ENCODE data around the gene TMEM59.

DNA sequence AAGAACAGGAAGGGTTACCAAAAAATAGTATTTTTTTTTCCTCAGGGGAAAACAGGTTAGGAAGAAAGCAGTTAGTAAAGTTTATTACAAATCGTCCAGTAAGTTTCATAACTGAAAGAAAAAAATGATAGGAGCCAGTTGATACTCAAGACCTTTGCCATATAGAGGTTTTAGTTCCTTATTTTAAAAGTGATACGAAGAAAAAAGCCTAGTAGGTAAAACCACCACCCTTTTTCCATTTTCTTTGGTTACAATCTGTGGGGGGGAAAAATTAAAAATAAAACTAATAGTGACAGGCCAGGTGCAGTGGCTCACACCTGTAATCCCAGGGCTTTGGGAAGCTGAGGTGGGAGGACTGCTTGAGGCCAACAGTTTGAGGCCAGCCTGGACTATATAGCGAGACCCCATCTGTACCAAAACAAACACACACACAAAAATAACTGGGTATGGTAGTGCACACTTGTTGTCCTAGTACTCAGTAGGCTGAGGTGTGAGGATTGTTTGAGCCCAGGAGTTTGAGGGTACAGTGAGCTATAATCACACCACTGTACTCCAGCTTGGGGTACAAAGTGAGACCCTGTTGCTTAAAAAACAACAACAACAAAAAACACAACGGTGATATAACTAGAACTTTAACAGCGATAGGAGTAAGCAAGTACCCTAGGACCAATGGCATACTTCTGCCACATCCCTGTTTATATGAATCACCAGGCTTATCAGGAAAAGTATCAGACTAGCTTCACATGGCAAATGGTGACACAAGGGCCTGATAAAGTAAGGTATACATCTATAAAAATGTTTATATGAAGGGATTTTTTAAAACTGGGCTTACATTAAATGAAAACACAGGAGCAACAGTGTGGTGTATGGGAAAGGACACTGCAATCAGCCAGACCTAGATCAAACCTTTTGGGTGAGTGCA lies 5.4 kb downstream of the TMEM59 start:
- TF ChIP-seq YY1 (IDR thresholded peaks at IDR 0.05; ENCODE audit: extremely low read depth, insufficient replicate concordance, low read depth, low read length) (no peak), EZH2 (IDR thresholded peaks at IDR 0.05) (no peak), POLR2A (IDR thresholded peaks at IDR 0.05; ENCODE audit: borderline replicate concordance, extremely low read depth, insufficient read depth, insufficient read length) (no peak), EZH2phosphoT487 (IDR thresholded peaks at IDR 0.05; ENCODE audit: borderline replicate concordance) (no peak), JUND (IDR thresholded peaks at IDR 0.05) (no peak), SIN3A (IDR thresholded peaks at IDR 0.05; ENCODE audit: low read depth) (no peak), POLR2AphosphoS5 (IDR thresholded peaks at IDR 0.05; ENCODE audit: low read depth, low read length) (no peak), ZFX (IDR thresholded peaks at IDR 0.05) (no peak), FOSL1 (IDR thresholded peaks at IDR 0.05; ENCODE audit: low read depth) (no peak), RAD21 (IDR thresholded peaks at IDR 0.05; ENCODE audit: low read depth) (no peak)
- TF ChIP-seq, protein P1, sequence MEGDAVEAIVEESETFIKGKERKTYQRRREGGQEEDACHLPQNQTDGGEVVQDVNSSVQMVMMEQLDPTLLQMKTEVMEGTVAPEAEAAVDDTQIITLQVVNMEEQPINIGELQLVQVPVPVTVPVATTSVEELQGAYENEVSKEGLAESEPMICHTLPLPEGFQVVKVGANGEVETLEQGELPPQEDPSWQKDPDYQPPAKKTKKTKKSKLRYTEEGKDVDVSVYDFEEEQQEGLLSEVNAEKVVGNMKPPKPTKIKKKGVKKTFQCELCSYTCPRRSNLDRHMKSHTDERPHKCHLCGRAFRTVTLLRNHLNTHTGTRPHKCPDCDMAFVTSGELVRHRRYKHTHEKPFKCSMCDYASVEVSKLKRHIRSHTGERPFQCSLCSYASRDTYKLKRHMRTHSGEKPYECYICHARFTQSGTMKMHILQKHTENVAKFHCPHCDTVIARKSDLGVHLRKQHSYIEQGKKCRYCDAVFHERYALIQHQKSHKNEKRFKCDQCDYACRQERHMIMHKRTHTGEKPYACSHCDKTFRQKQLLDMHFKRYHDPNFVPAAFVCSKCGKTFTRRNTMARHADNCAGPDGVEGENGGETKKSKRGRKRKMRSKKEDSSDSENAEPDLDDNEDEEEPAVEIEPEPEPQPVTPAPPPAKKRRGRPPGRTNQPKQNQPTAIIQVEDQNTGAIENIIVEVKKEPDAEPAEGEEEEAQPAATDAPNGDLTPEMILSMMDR (IDR thresholded peaks at IDR 0.05 in 2 of 3, conservative IDR thresholded peaks at IDR 0.05 in 1 of 3; ENCODE audit: borderline replicate concordance in 1 of 3, insufficient read depth in 1 of 3, low read depth in 2 of 3, low read length in 2 of 3): no peak
- TF ChIP-seq, protein P2, sequence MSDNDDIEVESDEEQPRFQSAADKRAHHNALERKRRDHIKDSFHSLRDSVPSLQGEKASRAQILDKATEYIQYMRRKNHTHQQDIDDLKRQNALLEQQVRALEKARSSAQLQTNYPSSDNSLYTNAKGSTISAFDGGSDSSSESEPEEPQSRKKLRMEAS (IDR thresholded peaks at IDR 0.05): no peak
- TF ChIP-seq, protein P3, sequence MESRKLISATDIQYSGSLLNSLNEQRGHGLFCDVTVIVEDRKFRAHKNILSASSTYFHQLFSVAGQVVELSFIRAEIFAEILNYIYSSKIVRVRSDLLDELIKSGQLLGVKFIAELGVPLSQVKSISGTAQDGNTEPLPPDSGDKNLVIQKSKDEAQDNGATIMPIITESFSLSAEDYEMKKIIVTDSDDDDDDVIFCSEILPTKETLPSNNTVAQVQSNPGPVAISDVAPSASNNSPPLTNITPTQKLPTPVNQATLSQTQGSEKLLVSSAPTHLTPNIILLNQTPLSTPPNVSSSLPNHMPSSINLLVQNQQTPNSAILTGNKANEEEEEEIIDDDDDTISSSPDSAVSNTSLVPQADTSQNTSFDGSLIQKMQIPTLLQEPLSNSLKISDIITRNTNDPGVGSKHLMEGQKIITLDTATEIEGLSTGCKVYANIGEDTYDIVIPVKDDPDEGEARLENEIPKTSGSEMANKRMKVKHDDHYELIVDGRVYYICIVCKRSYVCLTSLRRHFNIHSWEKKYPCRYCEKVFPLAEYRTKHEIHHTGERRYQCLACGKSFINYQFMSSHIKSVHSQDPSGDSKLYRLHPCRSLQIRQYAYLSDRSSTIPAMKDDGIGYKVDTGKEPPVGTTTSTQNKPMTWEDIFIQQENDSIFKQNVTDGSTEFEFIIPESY (IDR thresholded peaks at IDR 0.05; ENCODE audit: extremely low read depth, insufficient replicate concordance, low read length): no peak
- TF ChIP-seq, protein P4, sequence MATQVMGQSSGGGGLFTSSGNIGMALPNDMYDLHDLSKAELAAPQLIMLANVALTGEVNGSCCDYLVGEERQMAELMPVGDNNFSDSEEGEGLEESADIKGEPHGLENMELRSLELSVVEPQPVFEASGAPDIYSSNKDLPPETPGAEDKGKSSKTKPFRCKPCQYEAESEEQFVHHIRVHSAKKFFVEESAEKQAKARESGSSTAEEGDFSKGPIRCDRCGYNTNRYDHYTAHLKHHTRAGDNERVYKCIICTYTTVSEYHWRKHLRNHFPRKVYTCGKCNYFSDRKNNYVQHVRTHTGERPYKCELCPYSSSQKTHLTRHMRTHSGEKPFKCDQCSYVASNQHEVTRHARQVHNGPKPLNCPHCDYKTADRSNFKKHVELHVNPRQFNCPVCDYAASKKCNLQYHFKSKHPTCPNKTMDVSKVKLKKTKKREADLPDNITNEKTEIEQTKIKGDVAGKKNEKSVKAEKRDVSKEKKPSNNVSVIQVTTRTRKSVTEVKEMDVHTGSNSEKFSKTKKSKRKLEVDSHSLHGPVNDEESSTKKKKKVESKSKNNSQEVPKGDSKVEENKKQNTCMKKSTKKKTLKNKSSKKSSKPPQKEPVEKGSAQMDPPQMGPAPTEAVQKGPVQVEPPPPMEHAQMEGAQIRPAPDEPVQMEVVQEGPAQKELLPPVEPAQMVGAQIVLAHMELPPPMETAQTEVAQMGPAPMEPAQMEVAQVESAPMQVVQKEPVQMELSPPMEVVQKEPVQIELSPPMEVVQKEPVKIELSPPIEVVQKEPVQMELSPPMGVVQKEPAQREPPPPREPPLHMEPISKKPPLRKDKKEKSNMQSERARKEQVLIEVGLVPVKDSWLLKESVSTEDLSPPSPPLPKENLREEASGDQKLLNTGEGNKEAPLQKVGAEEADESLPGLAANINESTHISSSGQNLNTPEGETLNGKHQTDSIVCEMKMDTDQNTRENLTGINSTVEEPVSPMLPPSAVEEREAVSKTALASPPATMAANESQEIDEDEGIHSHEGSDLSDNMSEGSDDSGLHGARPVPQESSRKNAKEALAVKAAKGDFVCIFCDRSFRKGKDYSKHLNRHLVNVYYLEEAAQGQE (IDR thresholded peaks at IDR 0.05; ENCODE audit: low read depth): no peak
